Measurements from ENCODE around the gene UAP1.

DNA sequence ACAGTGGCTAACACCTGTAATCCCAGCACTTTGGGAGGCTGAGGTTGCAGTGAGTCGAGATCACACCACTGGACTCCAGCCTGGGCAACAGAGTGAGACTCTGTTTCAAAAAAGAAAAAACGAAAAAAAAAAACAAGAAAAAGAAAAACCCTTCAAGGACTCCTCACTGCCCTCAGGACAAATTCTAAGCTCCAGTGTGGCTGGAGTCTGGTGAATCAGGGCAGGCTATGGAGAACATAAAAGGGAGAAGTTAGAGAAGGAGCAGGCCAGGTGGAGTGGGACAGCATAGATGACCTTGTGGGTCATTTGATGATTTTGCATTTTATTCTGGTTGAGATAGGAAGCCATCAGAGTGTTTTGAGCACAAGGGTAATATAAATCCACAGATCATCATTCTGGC is 12.5 kb upstream of the UAP1 start:
- TF ChIP-seq, protein P1, sequence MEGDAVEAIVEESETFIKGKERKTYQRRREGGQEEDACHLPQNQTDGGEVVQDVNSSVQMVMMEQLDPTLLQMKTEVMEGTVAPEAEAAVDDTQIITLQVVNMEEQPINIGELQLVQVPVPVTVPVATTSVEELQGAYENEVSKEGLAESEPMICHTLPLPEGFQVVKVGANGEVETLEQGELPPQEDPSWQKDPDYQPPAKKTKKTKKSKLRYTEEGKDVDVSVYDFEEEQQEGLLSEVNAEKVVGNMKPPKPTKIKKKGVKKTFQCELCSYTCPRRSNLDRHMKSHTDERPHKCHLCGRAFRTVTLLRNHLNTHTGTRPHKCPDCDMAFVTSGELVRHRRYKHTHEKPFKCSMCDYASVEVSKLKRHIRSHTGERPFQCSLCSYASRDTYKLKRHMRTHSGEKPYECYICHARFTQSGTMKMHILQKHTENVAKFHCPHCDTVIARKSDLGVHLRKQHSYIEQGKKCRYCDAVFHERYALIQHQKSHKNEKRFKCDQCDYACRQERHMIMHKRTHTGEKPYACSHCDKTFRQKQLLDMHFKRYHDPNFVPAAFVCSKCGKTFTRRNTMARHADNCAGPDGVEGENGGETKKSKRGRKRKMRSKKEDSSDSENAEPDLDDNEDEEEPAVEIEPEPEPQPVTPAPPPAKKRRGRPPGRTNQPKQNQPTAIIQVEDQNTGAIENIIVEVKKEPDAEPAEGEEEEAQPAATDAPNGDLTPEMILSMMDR (conservative IDR thresholded peaks at IDR 0.05; ENCODE audit: low read length) = no peak
- no peak for TF ChIP-seq EZH2phosphoT487 (IDR thresholded peaks at IDR 0.05; ENCODE audit: borderline replicate concordance, low read depth, low read length)

Measured in OCI-LY7 (cell line).